OCI-LY1 (cell line): Measurements from ENCODE around the gene JCAD.

Source experiments
- CTCF ChIP-seq: fragments of 200-600 bp; sonication (generic), shearing (Covaris generic); IDR thresholded peaks from 2 replicates; pipeline ENCODE4 v1.5.1; 2017; ENCODE audit warnings: mild to moderate bottlenecking, antibody characterized with exemption, low read length, moderate library complexity, mixed read lengths
- EZH2 ChIP-seq: fragments of 200-600 bp; sonication (generic), shearing (Covaris generic); IDR thresholded peaks from 2 replicates; pipeline ENCODE4 v1.8.0; 2017; ENCODE audit warnings: borderline replicate concordance, mixed run types, mild to moderate bottlenecking, antibody characterized with exemption, low read length, moderate library complexity, mixed read lengths

- TF ChIP-seq CTCF (no peak), EZH2 (no peak)
Observed at GRCh38 chr10:30068492-30069223, 9.3 kb upstream of the JCAD start.
